HepG2 (cell line): ENCODE measurements around the gene HSD17B2. TPM values are rescaled to one million over a fixed set of nuclear protein-coding genes. Genes with fewer than 3 reads are reported as not detected.

Experiments
- ATAC-seq: fragments of 200-7000 bp; cut with Tn5 transposase; 3 replicates; pipeline ENCODE4 v1.9.1; 2020; ENCODE audit warnings: mild to moderate bottlenecking, moderate library complexity
- BruUV-seq: library from RNA; stranded (reverse); fragments of 400-500 nt; replicated peaks from 2 replicates; lab custom pipeline; 2021; lab: Mats Ljungman, UMichigan
- CTCF ChIA-PET: fragments of 300-600 bp; formaldehyde crosslinking; extraction: SDS; loops from one replicate; lab custom pipeline; 2021; ENCODE audit warnings: low total read pairs, inconsistent platforms, low intra/inter-chr PET ratio; lab: Yijun Ruan, JAX
- POLR2A ChIA-PET: fragments of 350-600 bp; sonication (Branson Sonifier 250); formaldehyde crosslinking; loops from one replicate; lab custom pipeline; 2020; ENCODE audit warnings: antibody characterized with exemption, inconsistent platforms; lab: Yijun Ruan, JAX
- DNase-seq: peaks from one replicate; pipeline ENCODE4 v3.0.0-alpha.2; 2015; ENCODE audit warnings: low spot score
- FAIRE-seq: peaks from 3 replicates; lab custom pipeline; 2011; peaks lifted over from hg19 to GRCh38; lab: Jason Lieb, UNC
- H2AFZ ChIP-seq: one replicate; pipeline ENCODE4 v1.6.1; 2011; ENCODE audit warnings: low read length, inconsistent platforms
- H3K27ac ChIP-seq: fragments of 300-600 bp; 3 replicates; pipeline ENCODE4 v1.8.0; 2011; ENCODE audit warnings: mixed run types, mild to moderate bottlenecking, mixed read lengths, low read length, inconsistent platforms; ENCODE audit not compliant: insufficient read depth; ENCODE audit errors: extremely low read length
- H3K27me3 ChIP-seq, 2 experiments: fragments of 200-600 bp in 1 of 2; 2 replicates in 1 of 2; 3 replicates in 1 of 2; pipeline versions ENCODE4 v1.6.0 to v1.8.0; 2011; ENCODE audit warnings: low read length in 2 of 2, mild to moderate bottlenecking in 2 of 2, moderate library complexity in 2 of 2, inconsistent platforms in 1 of 2; ENCODE audit not compliant: insufficient read depth in 2 of 2, control insufficient read depth in 1 of 2
- H3K36me3 ChIP-seq, 2 experiments: fragments of 200-600 bp in 1 of 2; replicated peaks in 1 of 2; 2 replicates in 1 of 2; 3 replicates in 1 of 2; pipeline versions ENCODE4 v1.5.1 to v1.8.0; 2011; ENCODE audit warnings: low read length in 2 of 2, inconsistent platforms in 1 of 2; ENCODE audit not compliant: insufficient read depth in 2 of 2, control insufficient read depth in 1 of 2
- H3K4me1 ChIP-seq: 2 replicates; pipeline ENCODE4 v1.5.1; 2012; ENCODE audit warnings: low read length, inconsistent platforms; ENCODE audit not compliant: insufficient read depth
- H3K4me2 ChIP-seq: 2 replicates; pipeline ENCODE4 v1.6.0; 2011; ENCODE audit warnings: low read depth, low read length, inconsistent platforms
- H3K4me3 ChIP-seq, 3 experiments: fragments of 200-600 bp in 1 of 3; sonication (generic), shearing (Covaris generic) in 1 of 3; replicated peaks in 1 of 3; 2 replicates each; pipeline ENCODE4 v1.5.1; 2011 to 2016; ENCODE audit warnings: low read length in 3 of 3, inconsistent platforms in 2 of 3, low read depth in 2 of 3, mild to moderate bottlenecking in 2 of 3, control low read depth in 1 of 3, mixed read lengths in 1 of 3; ENCODE audit not compliant: insufficient read depth in 1 of 3
- H3K79me2 ChIP-seq: one replicate; pipeline ENCODE4 v1.6.1; 2011; ENCODE audit warnings: low read length, inconsistent platforms; ENCODE audit not compliant: insufficient read depth
- H3K9ac ChIP-seq: 2 replicates; pipeline ENCODE4 v1.6.0; 2011; ENCODE audit warnings: mild to moderate bottlenecking, low read depth, low read length, inconsistent platforms; ENCODE audit not compliant: insufficient read depth
- H3K9me3 ChIP-seq: 2 replicates; pipeline ENCODE4 v1.5.1; 2012; ENCODE audit warnings: mild to moderate bottlenecking, low read length
- H4K20me1 ChIP-seq: 2 replicates; pipeline ENCODE4 v1.6.0; 2011; ENCODE audit warnings: inconsistent platforms, mild to moderate bottlenecking, low read length, moderate library complexity; ENCODE audit not compliant: insufficient read depth
- IRF9 ChIP-seq: sonication (generic); formaldehyde crosslinking; IDR thresholded peaks from 2 replicates; pipeline ENCODE4 v1.8.0; 2022; ENCODE audit warnings: missing genetic modification reagents, mild to moderate bottlenecking, borderline replicate concordance
- PAWR ChIP-seq: sonication (generic); formaldehyde crosslinking; IDR thresholded peaks from 2 replicates; pipeline ENCODE4 v1.4.0; 2020; ENCODE audit warnings: missing genetic modification reagents, mild to moderate bottlenecking, borderline replicate concordance
- TOE1 ChIP-seq: sonication (generic); formaldehyde crosslinking; IDR thresholded peaks from 2 replicates; pipeline ENCODE4 v1.4.0; 2020; ENCODE audit warnings: mild to moderate bottlenecking, missing genetic modification reagents
- ZNF282 ChIP-seq: fragments of 450-650 bp; IDR thresholded peaks from 2 replicates; pipeline ENCODE4 v1.6.1; 2018; ENCODE audit not compliant: partially characterized antibody
- ZNF549 ChIP-seq: sonication (generic); formaldehyde crosslinking; IDR thresholded peaks from 2 replicates; pipeline ENCODE4 v1.5.0; 2020; ENCODE audit warnings: missing genetic modification reagents
- WGBS: methylation state at CpG from one replicate; pipeline ENCODE4 v1.1.6; 2017; ENCODE audit warnings: low lambda C conversion rate; 5-methylcytosine and 5-hydroxymethylcytosine counted together
- in situ Hi-C: cut with HindIII; loops from 2 replicates; pipeline ENCODE4 v1.10.0; 2017; ENCODE audit warnings: low pct_unique_long_range_greater_than_20kb; ENCODE audit not compliant: extremely low pct_ligation_motif_present
- intact Hi-C: fragments of 100-400 bp; cut with micrococcal nuclease; formaldehyde crosslinking; loops from one replicate; pipeline ENCODE4 v1.10.0; 2022; ENCODE audit not compliant: unreplicated experiment
- polyA plus RNA-seq, 8 experiments: library from polyadenylated mRNA; depleted of rRNA in 3 of 8; stranded (reverse) in 7 of 8; unstranded in 1 of 8; fragments of >200 nt; fragmentation: Illumina TruSeq in 4 of 8; extraction: Trizol in 4 of 8; gene quantifications; 2 replicates each; pipeline versions ENCODE4 v1.2.1 to v1.2.3, GENCODE V29; 2011 to 2016; ENCODE audit warnings: low read depth in 4 of 8, missing spikeins in 1 of 8, mixed read lengths in 1 of 8; ENCODE audit not compliant: insufficient read depth in 1 of 8
- total RNA-seq, 5 experiments: library from RNA; depleted of rRNA; stranded (reverse); fragments of >200 nt; fragmentation: Illumina TruSeq; extraction: Trizol; gene quantifications; 2 replicates each; pipeline ENCODE4 v1.2.3, GENCODE V29; 2016; ENCODE audit warnings: low read depth in 1 of 5
- TF ChIP-seq, protein P1 (sequence below): sonication (generic); formaldehyde crosslinking; IDR thresholded peaks from 2 replicates; pipeline ENCODE4 v1.4.0; 2020; ENCODE audit warnings: mild to moderate bottlenecking, missing genetic modification reagents, borderline replicate concordance
- TF ChIP-seq, protein P2 (sequence below): sonication (generic); formaldehyde crosslinking; IDR thresholded peaks from 2 replicates; pipeline ENCODE4 v1.8.1; 2023; ENCODE audit warnings: mild to moderate bottlenecking, inconsistent platforms, moderate library complexity, missing genetic modification reagents, borderline replicate concordance
- TF ChIP-seq, protein P3 (sequence below): sonication (generic); formaldehyde crosslinking; IDR thresholded peaks from 2 replicates; pipeline ENCODE4 v1.4.0; 2020; ENCODE audit warnings: missing genetic modification reagents, borderline replicate concordance

HSD17B2 gene
- total and polyA plus RNA-seq, 2 of the 13 experiments (the other 11 are each of a cell fraction or from before 2014, with no cell fraction given) = 26.3 to 69.3 TPM

DNA sequence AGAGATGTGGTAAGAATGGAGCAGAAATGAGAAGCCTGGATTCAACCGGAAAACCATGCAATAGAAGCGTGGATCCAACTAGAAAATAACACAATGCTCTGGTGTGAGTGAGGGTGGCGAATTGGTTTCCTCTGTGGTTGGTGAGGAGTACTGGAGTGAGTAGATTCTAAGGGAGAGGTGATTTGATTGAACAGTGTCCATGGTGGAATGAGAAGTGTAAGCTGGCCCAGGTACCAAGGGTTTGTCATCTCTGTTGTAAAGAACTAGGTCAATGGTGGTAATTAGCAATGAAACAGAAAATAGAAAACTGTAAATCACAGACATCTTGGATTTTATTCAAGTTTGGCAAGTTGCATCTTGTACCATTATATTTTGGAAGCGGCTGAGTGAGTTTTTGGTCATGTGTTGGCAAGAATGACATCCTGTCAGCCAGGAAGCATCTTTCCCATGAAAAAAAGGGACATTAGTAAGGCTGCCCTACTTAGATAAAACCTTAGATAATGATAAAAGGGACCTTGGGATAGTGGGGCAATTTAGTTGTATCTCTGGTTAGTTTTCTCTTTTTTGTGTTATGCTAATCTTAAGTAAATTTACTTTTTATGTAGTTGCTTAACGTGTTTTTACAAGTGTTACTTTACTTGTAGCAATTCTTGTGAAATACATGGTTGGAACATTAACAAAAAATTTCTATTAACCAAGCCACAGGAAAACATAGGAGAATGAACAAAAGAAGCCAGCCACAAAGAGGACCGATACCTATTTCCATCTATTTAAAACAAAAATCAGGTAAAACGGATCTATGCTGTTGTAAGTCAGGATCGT, 20.9 kb downstream of the HSD17B2 start (continued):
- TF ChIP-seq, protein P1, sequence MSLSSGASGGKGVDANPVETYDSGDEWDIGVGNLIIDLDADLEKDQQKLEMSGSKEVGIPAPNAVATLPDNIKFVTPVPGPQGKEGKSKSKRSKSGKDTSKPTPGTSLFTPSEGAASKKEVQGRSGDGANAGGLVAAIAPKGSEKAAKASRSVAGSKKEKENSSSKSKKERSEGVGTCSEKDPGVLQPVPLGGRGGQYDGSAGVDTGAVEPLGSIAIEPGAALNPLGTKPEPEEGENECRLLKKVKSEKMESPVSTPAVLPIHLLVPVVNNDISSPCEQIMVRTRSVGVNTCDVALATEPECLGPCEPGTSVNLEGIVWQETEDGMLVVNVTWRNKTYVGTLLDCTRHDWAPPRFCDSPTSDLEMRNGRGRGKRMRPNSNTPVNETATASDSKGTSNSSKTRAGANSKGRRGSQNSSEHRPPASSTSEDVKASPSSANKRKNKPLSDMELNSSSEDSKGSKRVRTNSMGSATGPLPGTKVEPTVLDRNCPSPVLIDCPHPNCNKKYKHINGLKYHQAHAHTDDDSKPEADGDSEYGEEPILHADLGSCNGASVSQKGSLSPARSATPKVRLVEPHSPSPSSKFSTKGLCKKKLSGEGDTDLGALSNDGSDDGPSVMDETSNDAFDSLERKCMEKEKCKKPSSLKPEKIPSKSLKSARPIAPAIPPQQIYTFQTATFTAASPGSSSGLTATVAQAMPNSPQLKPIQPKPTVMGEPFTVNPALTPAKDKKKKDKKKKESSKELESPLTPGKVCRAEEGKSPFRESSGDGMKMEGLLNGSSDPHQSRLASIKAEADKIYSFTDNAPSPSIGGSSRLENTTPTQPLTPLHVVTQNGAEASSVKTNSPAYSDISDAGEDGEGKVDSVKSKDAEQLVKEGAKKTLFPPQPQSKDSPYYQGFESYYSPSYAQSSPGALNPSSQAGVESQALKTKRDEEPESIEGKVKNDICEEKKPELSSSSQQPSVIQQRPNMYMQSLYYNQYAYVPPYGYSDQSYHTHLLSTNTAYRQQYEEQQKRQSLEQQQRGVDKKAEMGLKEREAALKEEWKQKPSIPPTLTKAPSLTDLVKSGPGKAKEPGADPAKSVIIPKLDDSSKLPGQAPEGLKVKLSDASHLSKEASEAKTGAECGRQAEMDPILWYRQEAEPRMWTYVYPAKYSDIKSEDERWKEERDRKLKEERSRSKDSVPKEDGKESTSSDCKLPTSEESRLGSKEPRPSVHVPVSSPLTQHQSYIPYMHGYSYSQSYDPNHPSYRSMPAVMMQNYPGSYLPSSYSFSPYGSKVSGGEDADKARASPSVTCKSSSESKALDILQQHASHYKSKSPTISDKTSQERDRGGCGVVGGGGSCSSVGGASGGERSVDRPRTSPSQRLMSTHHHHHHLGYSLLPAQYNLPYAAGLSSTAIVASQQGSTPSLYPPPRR (CRISPR knock-in tag) = peak; percentile 89

- Histone ChIP-seq H4K20me1 (no peaks in the 10 kb centered on the region), H3K4me3 (peak overlapping the region in 1 of 3 experiments; percentile 12; a peak in 1 of 6 replicates), H3K27ac (peak overlapping the region; percentile 53), H3K4me2 (peak overlapping the region; percentile 43), H3K9me3 (no peaks in the 10 kb centered on the region), H3K79me2 (peaks cover 35% of the 10 kb centered on the region), H2AFZ (no peak overlapping the region), H3K27me3 (no peaks in the 10 kb centered on the region), H3K4me1 (peaks cover 100% of the 10 kb centered on the region), H3K36me3 (0 out of 5 replicates have a peak, but pooled peaks cover 0 to 3% of the 10 kb centered on the region in 2 experiments), H3K9ac (no peak overlapping the region)
- CTCF ChIA-PET = no interaction called here
- ATAC-seq = no peak
- BruUV-seq = TSS peak; percentile 67
- intact Hi-C loops (no loop called here), in situ Hi-C loops (no loop called here)
- no peak for DNase-seq
- 49% methylated on average over 3 of the region's 3 CpGs for WGBS
- no peak for FAIRE-seq
- POLR2A ChIA-PET = interaction anchor here (1.0 to 1.8 kb wide), 3 partner anchors 11 to 22 kb away, joined by 3 to 5 read pairs (median 4); partner anchors contain the start of gene HSD17B2
- TF ChIP-seq, protein P2, sequence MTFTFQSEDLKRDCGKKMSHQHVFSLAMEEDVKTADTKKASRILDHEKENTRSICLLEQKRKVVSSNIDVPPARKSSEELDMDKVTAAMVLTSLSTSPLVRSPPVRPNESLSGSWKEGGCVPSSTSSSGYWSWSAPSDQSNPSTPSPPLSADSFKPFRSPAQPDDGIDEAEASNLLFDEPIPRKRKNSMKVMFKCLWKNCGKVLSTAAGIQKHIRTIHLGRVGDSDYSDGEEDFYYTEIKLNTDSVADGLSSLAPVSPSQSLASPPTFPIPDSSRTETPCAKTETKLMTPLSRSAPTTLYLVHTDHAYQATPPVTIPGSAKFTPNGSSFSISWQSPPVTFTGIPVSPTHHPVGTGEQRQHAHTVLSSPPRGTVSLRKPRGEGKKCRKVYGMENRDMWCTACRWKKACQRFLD (CRISPR knock-in tag) = no peak
- TF ChIP-seq, protein P3, sequence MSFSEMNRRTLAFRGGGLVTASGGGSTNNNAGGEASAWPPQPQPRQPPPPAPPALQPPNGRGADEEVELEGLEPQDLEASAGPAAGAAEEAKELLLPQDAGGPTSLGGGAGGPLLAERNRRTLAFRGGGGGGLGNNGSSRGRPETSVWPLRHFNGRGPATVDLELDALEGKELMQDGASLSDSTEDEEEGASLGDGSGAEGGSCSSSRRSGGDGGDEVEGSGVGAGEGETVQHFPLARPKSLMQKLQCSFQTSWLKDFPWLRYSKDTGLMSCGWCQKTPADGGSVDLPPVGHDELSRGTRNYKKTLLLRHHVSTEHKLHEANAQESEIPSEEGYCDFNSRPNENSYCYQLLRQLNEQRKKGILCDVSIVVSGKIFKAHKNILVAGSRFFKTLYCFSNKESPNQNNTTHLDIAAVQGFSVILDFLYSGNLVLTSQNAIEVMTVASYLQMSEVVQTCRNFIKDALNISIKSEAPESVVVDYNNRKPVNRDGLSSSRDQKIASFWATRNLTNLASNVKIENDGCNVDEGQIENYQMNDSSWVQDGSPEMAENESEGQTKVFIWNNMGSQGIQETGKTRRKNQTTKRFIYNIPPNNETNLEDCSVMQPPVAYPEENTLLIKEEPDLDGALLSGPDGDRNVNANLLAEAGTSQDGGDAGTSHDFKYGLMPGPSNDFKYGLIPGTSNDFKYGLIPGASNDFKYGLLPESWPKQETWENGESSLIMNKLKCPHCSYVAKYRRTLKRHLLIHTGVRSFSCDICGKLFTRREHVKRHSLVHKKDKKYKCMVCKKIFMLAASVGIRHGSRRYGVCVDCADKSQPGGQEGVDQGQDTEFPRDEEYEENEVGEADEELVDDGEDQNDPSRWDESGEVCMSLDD (CRISPR knock-in tag) = no peak
- TF ChIP-seq IRF9 (CRISPR knock-in tag) = no peak
- no peak for TF ChIP-seq PAWR (CRISPR knock-in tag)
- TF ChIP-seq ZNF282 = no peak
- no peak for TF ChIP-seq ZNF549
- no peak for TF ChIP-seq TOE1
Measured at GRCh38 chr16:82056550-82056896, 21.5 kb downstream of the HSD17B2 start.
